Activated CD4-positive, alpha-beta T cell treated with anti-CD3 and anti-CD28 coated beads, Interleukin-2, Interleukin-6, amounts not matched to agents 100 ng/mL and 50 ng/mL, durations not matched to agents 16 hours and 8 hours (primary cell): ENCODE data around the gene KCNK10.

Source experiments
- DNase-seq: peaks from one replicate; pipeline ENCODE4 v3.0.0-alpha.2; 2020

The KCNK10 gene

DNA sequence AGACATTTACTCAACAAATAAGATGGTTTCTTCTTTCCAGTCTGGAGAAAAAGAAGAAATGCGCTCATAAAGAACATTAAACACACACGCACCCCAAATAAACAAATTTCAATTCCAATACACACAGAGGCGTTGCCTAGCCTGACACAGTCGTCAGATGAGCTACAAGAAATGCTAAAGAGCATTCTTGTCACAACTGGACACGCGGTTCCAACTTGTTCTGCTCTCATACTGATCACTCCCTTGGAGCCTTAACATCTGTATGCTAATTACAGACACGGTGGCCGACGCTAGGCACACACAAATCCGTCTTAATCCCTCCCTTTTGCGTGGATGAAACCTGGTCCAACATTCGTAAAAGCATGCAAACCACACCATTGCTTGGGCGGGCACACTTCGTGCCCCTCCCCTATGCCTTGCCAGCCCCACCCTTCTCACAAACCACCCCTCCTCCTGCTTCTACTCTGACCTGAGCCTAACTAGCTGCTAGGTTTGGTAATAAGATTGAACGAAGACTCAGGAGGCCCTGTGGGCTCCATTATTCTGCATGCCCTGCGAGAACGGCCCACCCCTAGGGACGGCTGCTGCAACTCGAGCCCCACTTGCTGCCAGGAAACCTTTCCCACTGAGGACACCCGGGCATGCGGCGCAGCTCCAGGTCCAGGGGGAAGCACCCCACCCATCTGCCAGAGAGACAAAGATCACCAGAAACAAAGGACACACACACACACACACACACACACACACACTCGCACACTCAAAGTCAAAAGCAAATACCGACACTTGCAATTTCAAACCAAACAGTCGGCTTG is 1.2 kb downstream of the KCNK10 start:
- DNase-seq: no peak

DNA sequence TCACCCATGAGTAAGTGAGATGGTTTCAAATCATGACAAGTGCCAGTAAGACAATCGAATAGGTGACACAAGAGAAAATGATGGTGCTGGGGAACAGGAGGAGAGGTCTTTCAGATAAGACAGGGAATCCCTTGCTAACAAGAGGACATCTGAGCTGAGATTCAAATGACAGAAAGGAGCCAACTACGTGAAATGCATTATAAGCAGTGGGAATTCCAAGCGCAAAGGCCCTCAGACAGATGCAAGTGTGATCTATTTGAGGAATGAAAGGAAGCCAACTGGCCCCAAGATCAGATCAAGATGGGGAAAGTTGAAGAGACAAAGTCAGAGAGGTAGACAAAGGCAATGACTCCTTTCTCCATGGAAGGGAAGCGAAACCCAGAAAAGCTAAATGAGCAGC is 4.7 kb downstream of the KCNK10 start:
- no peak for DNase-seq

DNA sequence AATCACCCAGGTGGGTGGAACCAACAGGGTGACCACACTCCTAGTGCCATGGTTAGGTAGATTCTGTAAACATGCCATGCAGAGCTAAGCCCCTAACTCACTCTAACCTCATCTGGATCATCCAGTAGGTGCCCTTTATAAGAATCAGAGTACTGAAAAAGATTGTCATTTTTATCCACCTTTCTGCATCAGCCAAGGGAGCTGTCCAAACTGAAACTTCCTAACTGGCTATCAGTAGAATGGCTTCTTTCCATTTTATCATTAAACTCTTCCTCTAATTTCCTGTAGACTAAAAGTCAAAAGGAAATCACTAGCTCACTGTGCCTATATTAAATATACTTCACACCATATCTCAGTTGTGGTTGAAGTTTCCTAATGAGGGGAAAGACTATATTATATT is 6.5 kb downstream of the KCNK10 start:
- DNase-seq: no peak

DNA sequence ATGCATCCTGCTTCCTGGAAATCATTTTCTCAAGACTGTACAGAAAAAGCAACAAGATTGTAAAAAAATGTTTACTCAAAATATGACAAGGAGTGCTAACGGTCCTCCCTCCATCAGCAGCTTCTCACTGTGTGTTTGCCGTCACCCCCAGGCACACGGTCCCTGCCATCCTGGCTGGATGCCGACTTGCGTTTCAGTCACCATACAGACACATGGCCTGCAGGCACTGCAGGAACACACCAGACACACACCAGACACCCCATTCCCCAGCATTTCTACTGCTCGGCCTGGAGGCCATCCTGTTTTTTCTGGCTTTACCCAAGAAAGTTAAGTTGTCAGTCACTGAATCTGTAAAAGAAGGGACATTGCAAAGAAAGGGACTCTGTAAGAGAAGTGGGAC is 10.8 kb downstream of the KCNK10 start:
- DNase-seq: no peak

DNA sequence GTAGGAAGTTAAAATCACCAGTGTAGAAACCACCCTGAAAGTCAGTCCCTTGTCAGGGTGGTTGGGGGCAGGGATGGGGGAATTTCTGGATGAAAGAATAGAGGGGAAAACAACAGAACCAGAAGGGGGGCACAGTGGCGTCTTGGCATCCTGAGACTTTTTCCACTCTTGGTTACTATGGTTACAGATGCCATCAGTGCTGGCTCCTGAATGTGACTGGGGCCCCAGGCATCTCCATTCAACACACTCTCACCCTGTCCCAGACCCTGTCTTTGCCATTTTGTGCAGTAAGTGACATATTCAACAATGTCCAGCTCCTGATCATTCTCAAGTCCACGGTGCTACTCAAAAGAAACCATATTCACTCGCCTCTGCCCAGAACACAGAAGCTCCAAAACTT is 11.3 kb downstream of the KCNK10 start:
- no peak for DNase-seq

DNA sequence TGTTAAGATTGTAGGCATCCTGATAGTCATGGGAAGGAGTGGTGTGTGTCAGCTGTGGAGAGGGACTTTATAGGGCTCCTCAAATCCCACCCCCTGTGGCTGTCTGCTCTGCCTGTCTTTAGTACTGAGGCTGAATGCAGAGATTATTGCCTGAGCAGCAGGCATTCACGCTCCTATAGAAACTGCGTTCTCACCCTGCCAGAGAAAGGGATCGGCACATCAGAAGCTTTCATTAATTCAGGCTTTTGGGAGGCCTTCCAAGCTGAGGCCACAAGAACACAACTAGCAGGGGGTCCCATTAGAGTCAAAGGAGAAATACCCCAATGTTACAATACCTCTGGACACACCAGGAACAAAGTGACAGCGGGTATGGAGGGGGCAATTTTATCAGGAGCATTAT is 12.6 kb downstream of the KCNK10 start:
- DNase-seq: no peak

DNA sequence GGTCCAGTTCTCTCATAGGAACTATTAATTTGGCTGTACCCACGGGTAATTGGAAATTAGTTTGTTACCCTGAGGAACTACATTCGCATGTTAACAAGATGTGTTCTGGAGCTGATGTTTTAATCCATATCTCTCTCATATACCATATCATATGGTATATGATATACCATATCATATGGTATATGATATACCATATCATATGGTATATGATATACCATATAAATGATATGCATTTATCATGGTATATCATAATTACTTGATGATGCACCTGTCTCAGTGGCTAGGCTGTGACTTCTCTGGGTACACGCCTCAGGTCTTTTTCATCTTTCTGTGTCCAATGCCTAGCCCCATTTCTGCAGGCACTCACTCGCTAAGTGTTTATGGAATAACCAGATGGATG is 13.0 kb downstream of the KCNK10 start:
- DNase-seq: no peak

DNA sequence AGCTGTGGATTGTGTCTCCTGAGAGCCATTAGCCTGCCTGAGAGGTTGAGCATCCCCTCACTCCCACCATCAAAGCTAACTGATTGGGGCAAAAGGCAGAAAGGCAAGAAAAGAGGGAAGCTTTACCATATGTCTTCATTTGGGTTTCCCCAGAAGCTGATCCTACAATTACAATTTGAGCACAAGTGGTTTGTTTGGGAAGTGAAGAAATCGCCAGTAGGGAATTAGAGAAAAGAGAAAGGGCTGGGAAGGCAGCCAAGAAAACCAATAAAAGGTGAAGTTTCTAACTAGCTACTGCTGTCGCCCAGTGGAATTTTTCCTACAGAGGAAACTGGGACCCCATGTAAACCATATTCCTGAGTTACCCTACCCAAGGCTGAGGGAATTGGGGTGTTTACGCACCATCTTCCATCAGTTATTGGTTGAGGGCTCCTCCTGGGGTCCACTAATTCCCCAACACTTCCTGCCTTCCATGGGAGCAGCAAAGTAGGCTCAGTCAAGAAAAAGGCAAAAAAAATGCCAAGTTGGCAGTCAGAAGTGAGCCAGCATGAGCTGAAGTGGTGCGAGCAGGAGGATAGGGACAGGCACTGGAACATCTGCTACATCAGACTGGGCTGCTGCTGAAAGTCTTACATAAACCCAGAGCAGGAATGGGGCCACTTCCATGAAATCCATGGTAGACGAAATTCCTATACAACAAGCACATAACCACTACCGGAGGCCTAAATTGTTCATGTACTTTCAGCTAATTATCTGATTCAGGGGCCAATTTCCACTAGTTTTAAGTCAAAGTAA is 17.3 kb downstream of the KCNK10 start:
- DNase-seq: no peak

DNA sequence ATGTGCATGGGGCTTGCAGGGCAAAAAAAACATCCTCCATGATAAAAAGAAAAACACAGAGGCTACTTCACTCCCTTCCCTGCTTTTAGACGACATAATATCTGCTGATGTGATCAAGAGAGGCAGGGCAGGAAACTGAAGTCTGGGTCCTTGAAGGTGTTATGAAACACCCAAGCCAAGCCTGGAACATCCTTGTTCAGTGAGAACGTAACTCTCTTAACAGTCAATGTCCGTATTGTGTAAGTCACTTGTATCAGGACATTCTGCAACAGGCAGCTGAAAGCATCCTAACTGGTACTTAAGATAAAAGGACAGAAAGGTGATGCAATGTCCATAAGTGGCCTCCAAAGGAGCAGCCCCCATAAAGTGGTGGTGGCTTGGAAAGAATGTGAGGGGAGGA is 20.0 kb downstream of the KCNK10 start:
- DNase-seq: no peak

DNA sequence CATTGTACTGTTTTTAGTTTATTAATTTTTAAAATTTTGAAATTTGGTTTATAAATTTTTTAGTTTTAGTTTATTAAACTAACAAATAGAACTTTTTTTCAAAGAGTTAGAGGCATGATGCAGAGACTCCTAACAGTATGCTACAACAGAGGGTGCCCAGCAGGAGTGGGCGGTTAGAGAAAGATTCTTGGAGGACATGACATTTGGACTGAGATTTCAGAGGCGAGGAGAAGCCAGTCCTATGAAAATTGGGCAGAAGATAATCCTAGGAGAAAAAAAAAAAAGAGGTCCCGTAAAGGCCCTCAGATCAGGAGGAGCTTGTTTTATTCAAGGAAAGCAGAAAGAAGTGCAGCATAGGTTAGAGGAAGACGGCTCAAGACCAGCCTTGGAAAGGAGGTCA is 21.7 kb downstream of the KCNK10 start:
- no peak for DNase-seq

DNA sequence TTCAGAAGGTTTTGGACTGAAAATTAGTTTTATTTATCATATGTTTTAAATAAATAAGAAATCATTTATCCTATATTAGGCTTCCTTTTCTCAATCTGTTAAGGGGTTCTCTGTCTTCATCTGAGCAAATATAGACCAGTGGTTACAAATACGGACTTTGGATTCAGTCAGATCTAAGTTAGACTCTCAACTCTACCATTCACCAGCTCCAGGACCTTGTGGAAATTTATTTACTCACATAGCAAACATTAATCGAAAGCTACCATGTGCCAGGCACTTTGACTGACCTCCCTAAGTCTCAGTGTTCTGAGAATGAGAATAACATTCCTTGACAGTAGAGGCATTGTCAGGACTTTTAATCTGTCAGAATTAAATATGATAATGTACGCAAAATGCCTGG is 22.3 kb downstream of the KCNK10 start:
- DNase-seq: no peak

DNA sequence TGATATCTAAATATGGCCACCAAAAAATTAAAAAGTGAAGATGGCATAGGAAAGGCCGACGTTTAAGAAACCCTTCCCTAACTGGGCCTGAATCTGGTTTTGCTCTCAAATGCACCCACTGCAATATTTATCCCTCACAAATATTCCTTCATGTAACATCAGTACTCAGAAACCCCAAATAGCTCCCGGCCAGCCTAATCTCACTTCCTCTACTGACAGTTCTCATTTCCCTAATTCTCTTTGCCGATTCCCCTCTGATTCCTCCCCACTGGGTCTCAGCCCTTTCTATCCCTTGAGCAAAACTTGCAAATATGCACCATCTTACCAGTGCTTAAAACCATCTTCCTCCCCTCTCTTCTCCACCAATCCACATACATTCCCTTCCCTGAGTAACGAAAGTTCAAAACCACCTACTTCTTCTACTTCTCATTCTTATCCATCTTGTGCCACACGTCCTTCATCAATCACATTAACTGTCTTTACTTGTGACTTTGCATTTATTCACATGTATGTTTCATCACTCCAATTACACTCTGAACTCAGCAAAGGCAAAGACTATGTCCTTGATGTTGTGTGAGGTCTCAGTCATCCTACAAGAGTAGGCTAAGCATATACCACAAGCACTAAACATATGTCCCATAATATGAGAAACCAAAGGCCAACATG is 23.1 kb downstream of the KCNK10 start:
- DNase-seq: no peak

DNA sequence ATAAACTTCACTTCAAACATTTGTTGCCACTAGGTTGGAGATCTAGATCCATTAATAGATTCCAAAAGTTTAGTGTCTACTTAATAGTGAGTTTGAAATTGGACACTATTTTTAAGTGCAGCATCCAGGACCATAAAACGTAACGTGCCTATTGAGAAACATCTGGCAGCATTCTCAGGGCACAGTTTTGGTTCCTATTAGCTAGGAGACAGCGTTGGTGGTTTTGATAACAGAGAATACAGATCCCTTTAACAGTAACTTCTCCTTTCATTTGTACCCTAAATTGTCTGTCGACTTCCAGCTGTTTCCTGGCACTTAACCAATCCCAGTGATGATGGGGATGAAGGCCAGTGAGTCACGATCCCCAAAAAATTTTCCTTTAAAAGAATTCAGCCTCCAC is 25.8 kb downstream of the KCNK10 start:
- no peak for DNase-seq

DNA sequence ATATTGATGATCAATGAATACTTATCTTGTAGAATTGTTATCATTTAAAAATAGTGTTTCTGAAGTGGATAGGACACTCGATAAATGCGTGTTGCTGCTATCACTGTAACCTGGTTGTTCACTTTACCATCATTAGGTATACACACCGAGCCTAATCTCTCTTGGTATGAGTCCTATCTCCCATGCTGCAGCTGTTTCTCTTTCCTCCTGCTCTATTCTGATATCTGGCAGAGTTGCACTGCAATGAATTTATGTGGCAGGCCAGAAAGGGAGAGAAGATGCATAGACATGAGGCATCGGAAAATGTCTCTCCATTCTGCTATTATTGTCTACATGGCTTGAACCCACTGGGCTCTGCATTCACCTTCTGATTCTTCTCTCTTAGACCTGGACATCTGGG is 26.7 kb downstream of the KCNK10 start:
- DNase-seq: no peak

DNA sequence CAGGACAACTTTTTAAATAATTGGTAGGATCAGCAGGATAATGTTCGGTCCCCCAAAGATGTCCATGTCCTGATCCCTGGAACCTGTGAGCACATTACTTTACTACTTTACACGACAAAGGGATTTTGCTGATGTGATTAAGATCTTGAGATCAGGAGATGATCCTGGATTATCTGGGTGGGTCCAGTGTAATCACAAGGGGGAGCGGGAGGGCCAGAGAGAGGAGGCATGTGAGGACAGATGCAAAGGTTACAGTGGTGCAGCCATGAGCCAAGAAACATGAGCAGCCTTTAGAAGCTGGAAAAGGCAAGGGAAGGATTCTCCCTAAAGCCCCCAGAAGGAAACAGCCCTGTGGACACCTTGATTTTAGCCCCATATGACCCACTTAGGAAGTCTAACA is 33.1 kb downstream of the KCNK10 start:
- no peak for DNase-seq

DNA sequence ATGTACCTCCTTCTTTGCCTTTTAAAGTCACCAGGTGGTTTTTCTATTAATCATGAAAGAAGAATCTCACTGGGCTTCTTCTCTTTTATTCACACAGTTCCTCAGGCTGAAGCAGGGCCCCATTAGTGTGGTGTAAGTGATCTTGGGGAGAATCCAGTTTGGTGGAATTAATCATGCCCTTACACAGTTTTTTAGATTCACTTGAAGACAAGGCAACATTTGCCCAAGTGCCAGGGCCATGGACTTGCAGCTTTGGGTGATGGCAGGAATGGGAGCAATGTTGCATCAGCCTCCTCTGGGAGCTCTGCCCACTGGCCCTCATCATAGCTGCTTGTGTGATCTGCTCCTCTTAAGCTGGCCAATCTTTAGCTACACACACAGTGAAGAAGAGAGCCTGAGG is 33.8 kb downstream of the KCNK10 start:
- no peak for DNase-seq

DNA sequence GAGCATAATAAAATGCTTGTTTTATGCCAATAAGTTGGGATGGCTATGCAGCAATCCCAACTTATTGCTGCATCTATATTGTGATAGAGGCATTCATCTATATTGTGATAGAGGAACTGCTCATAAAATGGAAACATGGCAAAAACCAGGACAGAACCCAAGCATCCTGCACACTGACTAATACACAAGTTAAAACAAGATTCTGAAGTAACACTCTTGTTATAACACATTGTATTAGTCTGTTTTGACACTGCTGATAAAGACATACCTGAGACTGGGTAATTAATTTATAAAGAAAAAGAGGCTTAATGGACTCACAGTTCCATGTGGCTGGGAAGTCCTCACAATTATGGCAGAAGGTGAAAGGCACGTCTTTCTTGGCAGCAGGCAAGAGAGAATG is 36.8 kb downstream of the KCNK10 start:
- no peak for DNase-seq

DNA sequence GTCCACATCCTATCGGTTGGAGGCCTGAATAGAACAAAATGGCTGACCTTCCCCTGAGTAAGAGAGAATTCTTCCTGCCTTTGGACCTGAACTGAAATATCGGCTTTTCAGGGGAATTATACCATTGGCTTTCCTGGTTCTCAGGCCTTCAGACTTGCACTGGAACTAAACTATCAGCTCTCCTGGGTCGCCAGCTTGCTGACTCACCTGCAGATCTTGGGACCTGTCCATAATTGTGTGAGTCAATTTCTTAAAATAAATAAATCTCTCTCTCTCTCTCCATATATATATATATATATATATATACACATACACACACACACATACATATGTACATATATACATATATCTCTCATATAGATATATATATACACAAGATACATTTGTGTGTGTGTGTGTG is 41.6 kb downstream of the KCNK10 start:
- DNase-seq: no peak

DNA sequence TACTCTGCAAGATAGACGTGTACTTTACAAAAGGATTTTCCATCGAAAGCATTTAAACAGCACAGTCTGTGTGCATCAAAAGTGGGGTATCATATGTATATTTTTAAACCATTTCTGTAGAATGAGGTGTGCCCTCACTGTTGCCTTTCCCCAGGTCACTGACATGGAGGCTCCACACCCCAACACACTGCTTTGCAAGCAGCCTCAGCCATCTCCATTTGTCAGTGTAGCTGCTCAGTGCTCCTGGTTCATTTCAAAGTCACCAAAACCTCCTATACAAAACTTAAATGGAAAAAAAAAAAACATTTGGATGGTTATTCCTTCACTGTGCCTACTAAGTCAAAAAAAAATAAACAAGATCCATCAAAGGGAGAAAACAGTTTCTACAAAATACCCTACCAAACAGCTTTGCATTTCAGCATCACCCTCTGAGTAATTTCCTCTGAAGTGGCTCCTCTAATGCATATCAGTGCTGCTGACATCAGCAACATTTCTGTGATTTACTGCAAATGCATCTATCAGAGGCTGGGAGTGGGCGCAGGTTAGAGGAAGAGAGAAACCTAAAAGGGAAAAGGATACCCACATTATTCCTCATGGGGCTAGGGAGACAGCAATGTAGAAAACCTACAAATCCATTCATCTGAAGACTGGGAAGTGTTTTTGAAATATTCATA is 46.0 kb downstream of the KCNK10 start:
- DNase-seq: no peak

DNA sequence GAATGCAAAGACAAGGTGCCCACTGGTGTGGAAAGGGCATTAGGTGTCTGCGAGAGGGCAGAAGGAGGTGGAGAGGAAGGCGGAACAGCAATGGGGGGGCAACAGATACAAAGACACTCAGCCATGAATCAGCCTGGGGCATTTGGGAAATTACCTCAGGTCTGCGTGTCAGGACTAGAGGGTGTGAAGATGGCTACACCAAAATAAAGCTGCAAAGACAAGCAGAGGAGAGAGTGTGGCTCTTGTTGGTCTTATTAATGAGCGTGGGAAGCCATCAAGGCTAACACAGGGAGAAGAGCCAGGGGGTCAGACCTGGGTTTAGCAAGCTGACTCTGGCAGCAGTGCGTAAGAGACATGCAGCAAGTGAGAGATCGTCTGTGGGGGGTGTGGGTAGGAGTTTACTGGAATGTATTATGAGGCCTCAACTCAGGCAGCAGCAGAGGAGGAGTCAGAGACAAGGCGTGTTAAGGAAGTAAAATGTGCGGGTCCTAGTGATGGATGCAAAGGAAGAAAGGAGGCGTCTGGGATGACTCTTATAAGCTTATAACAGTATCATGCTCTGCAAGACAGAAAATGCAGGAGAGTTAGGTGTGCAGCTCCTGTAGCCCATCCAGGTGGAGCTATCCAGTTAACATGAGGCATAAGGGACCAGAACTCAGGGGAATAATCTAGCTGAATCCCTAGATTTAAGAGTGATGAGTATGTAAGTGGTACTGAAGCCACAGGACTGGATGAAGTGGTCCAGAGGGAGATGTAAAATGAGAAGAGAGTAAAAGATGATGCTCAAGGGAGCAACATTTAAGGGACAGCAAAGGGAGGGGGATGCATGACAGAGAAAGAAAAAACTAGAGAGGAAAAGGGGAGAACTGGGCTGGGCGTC is 50.4 kb downstream of the KCNK10 start:
- no peak for DNase-seq

DNA sequence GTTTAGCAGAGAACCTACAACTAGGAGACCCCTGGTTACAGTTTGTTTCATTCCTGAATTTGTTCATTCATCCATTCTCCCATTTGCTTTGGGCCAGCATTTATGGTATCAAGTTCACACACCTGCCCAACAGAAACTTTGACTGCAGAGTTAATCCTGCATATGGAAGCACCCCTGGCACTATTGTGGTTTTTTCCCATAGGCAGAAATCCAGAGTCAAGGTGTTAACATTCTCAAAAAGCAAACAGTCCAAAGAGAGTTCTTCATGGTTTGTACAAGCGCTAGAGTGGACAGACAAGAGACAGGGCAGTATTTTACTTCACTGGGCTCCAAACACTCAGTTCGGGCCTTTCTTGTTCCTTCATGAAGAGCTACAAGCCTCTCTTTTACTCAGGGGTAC is 51.9 kb downstream of the KCNK10 start:
- no peak for DNase-seq

DNA sequence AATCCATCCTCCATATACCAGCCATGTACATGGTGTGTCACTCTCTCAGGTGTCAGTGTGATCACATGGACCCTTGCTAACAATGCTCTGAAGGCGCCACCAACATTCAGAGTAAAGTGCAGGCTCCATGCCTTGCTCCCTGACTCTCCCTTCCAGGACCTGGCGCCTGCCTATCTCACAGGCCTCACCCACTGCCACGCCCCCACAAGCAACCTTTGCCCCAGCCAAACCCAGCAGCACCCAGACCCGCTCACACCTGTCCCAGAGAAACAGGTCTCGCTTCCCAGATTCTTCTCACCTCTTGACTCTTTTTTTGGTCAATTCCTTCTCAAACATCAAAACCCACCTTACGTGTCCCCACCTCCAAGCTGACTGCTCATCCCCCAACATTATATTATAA is 52.3 kb downstream of the KCNK10 start:
- no peak for DNase-seq
